Measurements from ENCODE around the gene DUOXA2.

DNA sequence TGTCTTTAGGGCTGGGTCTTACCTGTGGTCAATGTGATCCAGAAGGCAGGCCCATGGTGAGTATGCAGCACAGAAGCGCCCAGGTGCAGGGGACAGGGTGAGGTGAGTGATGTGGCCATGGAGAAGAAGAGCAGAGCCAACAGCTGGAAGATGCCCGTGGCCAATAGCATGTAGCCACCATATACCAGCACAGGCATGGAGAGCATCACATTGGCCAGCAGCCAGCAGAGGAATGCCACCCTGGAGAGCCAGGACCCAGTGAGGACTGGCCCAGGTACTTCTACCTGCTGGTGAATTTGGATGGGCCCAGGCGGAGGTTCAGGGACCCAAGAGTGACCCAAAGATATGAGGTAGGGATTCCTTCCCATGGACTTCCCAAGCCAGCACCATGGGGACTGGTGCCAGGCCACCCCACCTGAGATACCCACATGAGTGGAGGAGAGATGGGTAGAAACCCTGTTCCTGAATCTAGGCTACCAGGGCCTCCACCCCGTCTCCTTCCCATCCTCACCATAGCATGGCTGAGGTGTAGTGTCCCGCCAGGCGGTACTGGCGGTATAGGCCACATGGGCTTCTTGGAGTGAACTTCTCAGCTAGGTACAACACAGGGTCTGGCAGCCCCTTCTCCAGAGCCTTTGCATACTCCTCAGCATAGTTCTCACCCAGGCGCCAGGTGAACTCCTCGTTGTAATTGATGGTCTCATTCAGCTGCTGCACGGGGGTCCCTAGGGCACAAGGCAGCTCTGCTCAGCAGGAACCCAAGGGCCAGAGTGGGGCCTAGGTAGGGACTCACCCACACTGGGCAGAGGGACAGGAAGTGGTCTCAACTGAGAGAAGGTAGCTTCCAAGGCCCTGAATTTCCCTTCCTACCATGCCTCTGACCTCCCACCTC is 6.2 kb downstream of the DUOXA2 start:
- TF ChIP-seq POLR2A (IDR thresholded peaks at IDR 0.05) = no peak
- TF ChIP-seq, protein P1, sequence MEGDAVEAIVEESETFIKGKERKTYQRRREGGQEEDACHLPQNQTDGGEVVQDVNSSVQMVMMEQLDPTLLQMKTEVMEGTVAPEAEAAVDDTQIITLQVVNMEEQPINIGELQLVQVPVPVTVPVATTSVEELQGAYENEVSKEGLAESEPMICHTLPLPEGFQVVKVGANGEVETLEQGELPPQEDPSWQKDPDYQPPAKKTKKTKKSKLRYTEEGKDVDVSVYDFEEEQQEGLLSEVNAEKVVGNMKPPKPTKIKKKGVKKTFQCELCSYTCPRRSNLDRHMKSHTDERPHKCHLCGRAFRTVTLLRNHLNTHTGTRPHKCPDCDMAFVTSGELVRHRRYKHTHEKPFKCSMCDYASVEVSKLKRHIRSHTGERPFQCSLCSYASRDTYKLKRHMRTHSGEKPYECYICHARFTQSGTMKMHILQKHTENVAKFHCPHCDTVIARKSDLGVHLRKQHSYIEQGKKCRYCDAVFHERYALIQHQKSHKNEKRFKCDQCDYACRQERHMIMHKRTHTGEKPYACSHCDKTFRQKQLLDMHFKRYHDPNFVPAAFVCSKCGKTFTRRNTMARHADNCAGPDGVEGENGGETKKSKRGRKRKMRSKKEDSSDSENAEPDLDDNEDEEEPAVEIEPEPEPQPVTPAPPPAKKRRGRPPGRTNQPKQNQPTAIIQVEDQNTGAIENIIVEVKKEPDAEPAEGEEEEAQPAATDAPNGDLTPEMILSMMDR (IDR thresholded peaks at IDR 0.05) = no peak
- TF ChIP-seq POLR2AphosphoS5 (IDR thresholded peaks at IDR 0.05) = no peak
- TF ChIP-seq EP300 (IDR thresholded peaks at IDR 0.05) = no peak

All from stomach (tissue), 4 donors.